ENCODE measurements around the gene FCGR3B.
"Not testable (repeated sequence)": the region's sequence is repeated elsewhere in the genome, so short reads cannot be mapped to it uniquely, and the experiment has no call there.

Gene FCGR3B

GRCh38 chr1:161616417-161616816 lies 14.6 kb downstream of the FCGR3B start:
- DNase-seq (ENCODE audit: low read depth in 1 of 2, low spot score in 1 of 2); in situ Hi-C loops (cut with HindIII; ENCODE audit: low pct_unique_long_range_greater_than_20kb, low sequenced_read_pairs): not testable (repeated sequence)

GRCh38 chr1:161613142-161613514 lies 17.8 kb downstream of the FCGR3B start:
- DNase-seq (ENCODE audit: low read depth in 1 of 2, low spot score in 1 of 2); in situ Hi-C loops (cut with HindIII; ENCODE audit: low pct_unique_long_range_greater_than_20kb, low sequenced_read_pairs): not testable (repeated sequence)

- peak; percentile 82 to 94 for DNase-seq (ENCODE audit: low read depth in 1 of 2, low spot score in 1 of 2)
- in situ Hi-C loops (cut with HindIII; ENCODE audit: low pct_unique_long_range_greater_than_20kb, low sequenced_read_pairs) = not testable (repeated sequence)
Observed at GRCh38 chr1:161612322-161613141, 18.4 kb downstream of the FCGR3B start.

GRCh38 chr1:161611866-161612321 lies 19.1 kb downstream of the FCGR3B start:
- DNase-seq (ENCODE audit: low read depth in 1 of 2, low spot score in 1 of 2) = peak in 1 of 2 experiments; percentile 30
- in situ Hi-C loops (cut with HindIII; ENCODE audit: low pct_unique_long_range_greater_than_20kb, low sequenced_read_pairs) = not testable (repeated sequence)

GRCh38 chr1:161610198-161610597 lies 20.8 kb downstream of the FCGR3B start:
- in situ Hi-C loops (cut with HindIII; ENCODE audit: low pct_unique_long_range_greater_than_20kb, low sequenced_read_pairs); DNase-seq (ENCODE audit: low read depth in 1 of 2, low spot score in 1 of 2): not testable (repeated sequence)

GRCh38 chr1:161606541-161607336 lies 24.2 kb downstream of the FCGR3B start:
- DNase-seq (ENCODE audit: low read depth in 1 of 2, low spot score in 1 of 2); in situ Hi-C loops (cut with HindIII; ENCODE audit: low pct_unique_long_range_greater_than_20kb, low sequenced_read_pairs): not testable (repeated sequence)

GRCh38 chr1:161605762-161606540 lies 25.0 kb downstream of the FCGR3B start:
- DNase-seq (ENCODE audit: low read depth in 1 of 2, low spot score in 1 of 2); in situ Hi-C loops (cut with HindIII; ENCODE audit: low pct_unique_long_range_greater_than_20kb, low sequenced_read_pairs): not testable (repeated sequence)

GRCh38 chr1:161605024-161605423 lies 26.0 kb downstream of the FCGR3B start:
- DNase-seq (ENCODE audit: low read depth in 1 of 2, low spot score in 1 of 2); in situ Hi-C loops (cut with HindIII; ENCODE audit: low pct_unique_long_range_greater_than_20kb, low sequenced_read_pairs): not testable (repeated sequence)

GRCh38 chr1:161597077-161597476 lies 33.9 kb downstream of the FCGR3B start:
- in situ Hi-C loops (cut with HindIII; ENCODE audit: low pct_unique_long_range_greater_than_20kb, low sequenced_read_pairs); DNase-seq (ENCODE audit: low read depth in 1 of 2, low spot score in 1 of 2): not testable (repeated sequence)

GRCh38 chr1:161595583-161595982 lies 35.4 kb downstream of the FCGR3B start:
- in situ Hi-C loops (cut with HindIII; ENCODE audit: low pct_unique_long_range_greater_than_20kb, low sequenced_read_pairs); DNase-seq (ENCODE audit: low read depth in 1 of 2, low spot score in 1 of 2): not testable (repeated sequence)

- in situ Hi-C loops (cut with HindIII; ENCODE audit: low pct_unique_long_range_greater_than_20kb, low sequenced_read_pairs); DNase-seq (ENCODE audit: low read depth in 1 of 2, low spot score in 1 of 2): not testable (repeated sequence)
Observed at GRCh38 chr1:161595173-161595572, 35.8 kb downstream of the FCGR3B start.

GRCh38 chr1:161594269-161594984 lies 36.5 kb downstream of the FCGR3B start:
- in situ Hi-C loops (cut with HindIII; ENCODE audit: low pct_unique_long_range_greater_than_20kb, low sequenced_read_pairs); DNase-seq (ENCODE audit: low read depth in 1 of 2, low spot score in 1 of 2): not testable (repeated sequence)

GRCh38 chr1:161593092-161593755 lies 37.8 kb downstream of the FCGR3B start:
- in situ Hi-C loops (cut with HindIII; ENCODE audit: low pct_unique_long_range_greater_than_20kb, low sequenced_read_pairs); DNase-seq (ENCODE audit: low read depth in 1 of 2, low spot score in 1 of 2): not testable (repeated sequence)

GRCh38 chr1:161592586-161592985 lies 38.4 kb downstream of the FCGR3B start:
- DNase-seq (ENCODE audit: low read depth in 1 of 2, low spot score in 1 of 2); in situ Hi-C loops (cut with HindIII; ENCODE audit: low pct_unique_long_range_greater_than_20kb, low sequenced_read_pairs): not testable (repeated sequence)

- DNase-seq (ENCODE audit: low read depth in 1 of 2, low spot score in 1 of 2); in situ Hi-C loops (cut with HindIII; ENCODE audit: low pct_unique_long_range_greater_than_20kb, low sequenced_read_pairs): not testable (repeated sequence)
Observed at GRCh38 chr1:161589920-161590319, 41.1 kb downstream of the FCGR3B start.

GRCh38 chr1:161589365-161589764 lies 41.6 kb downstream of the FCGR3B start:
- DNase-seq (ENCODE audit: low read depth in 1 of 2, low spot score in 1 of 2); in situ Hi-C loops (cut with HindIII; ENCODE audit: low pct_unique_long_range_greater_than_20kb, low sequenced_read_pairs): not testable (repeated sequence)

- DNase-seq (ENCODE audit: low read depth in 1 of 2, low spot score in 1 of 2); in situ Hi-C loops (cut with HindIII; ENCODE audit: low pct_unique_long_range_greater_than_20kb, low sequenced_read_pairs): not testable (repeated sequence)
Observed at GRCh38 chr1:161588596-161588995, 42.4 kb downstream of the FCGR3B start.
